IMR-90 (cell line): ENCODE measurements around the gene ARL8B. TPM values are rescaled to one million over a fixed set of nuclear protein-coding genes. Genes with fewer than 3 reads are reported as not detected.

Experiments
- ATAC-seq: fragments of 200-7000 bp; cut with Tn5 transposase; 2 replicates; pipeline ENCODE4 v1.9.1; 2020; ENCODE audit warnings: low read depth, mild to moderate bottlenecking, moderate library complexity
- Bru-seq: library from RNA; stranded (reverse); fragments of 400-500 nt; gene quantifications from one replicate; lab custom pipeline; 2021; lab: Mats Ljungman, UMichigan
- BruChase-seq, 2 experiments: library from RNA; stranded (reverse); fragments of 400-500 nt; gene quantifications; one replicate each; lab custom pipeline; 2021; lab: Mats Ljungman, UMichigan
- BruUV-seq: library from RNA; stranded (reverse); fragments of 400-500 nt; replicated peaks from 2 replicates; lab custom pipeline; 2021; lab: Mats Ljungman, UMichigan
- CTCF ChIA-PET: fragments of 300-600 bp; formaldehyde crosslinking; extraction: SDS; loops from one replicate; lab custom pipeline; 2021; ENCODE audit warnings: antibody characterized with exemption; lab: Yijun Ruan, JAX
- POLR2A ChIA-PET: fragments of 300-600 bp; sonication (Branson Sonifier 250); formaldehyde crosslinking; loops from one replicate; lab custom pipeline; 2022; ENCODE audit warnings: antibody characterized with exemption; ENCODE audit not compliant: unreplicated experiment; lab: Charles Lee
- DNase-seq: peaks from one replicate; pipeline ENCODE4 v3.0.0; 2013
- H2AFZ ChIP-seq: replicated peaks from 2 replicates; pipeline ENCODE3; 2013; ENCODE audit warnings: low read length, mild to moderate bottlenecking; ENCODE audit not compliant: poor library complexity
- H2AK5ac ChIP-seq: 2 replicates; pipeline ENCODE4 v1.6.1; 2013; ENCODE audit warnings: low read depth, low read length, inconsistent platforms
- H2AK9ac ChIP-seq: replicated peaks from 2 replicates; pipeline ENCODE3; 2013; ENCODE audit warnings: mild to moderate bottlenecking, low read depth, low read length, moderate library complexity; ENCODE audit not compliant: poor library complexity
- H2BK120ac ChIP-seq: 2 replicates; pipeline ENCODE4 v1.6.1; 2013; ENCODE audit warnings: low read depth, low read length, inconsistent platforms
- H2BK15ac ChIP-seq: 3 replicates; pipeline ENCODE4 v1.6.1; 2013; ENCODE audit warnings: low read depth, low read length, inconsistent platforms
- H2BK20ac ChIP-seq: 2 replicates; pipeline ENCODE4 v1.6.1; 2013; ENCODE audit warnings: low read depth, mild to moderate bottlenecking, inconsistent platforms, low read length, moderate library complexity
- H2BK5ac ChIP-seq: 2 replicates; pipeline ENCODE4 v1.6.1; 2013; ENCODE audit warnings: mild to moderate bottlenecking, low read depth, low read length, inconsistent platforms; ENCODE audit not compliant: poor library complexity, severe bottlenecking
- H3K14ac ChIP-seq: replicated peaks from 2 replicates; pipeline ENCODE4 v1.6.1; 2013; ENCODE audit warnings: low read depth, low read length, inconsistent platforms
- H3K18ac ChIP-seq: 2 replicates; pipeline ENCODE4 v1.6.1; 2013; ENCODE audit warnings: low read depth, low read length, control low read depth
- H3K23ac ChIP-seq: 2 replicates; pipeline ENCODE4 v1.6.1; 2013; ENCODE audit warnings: low read depth, low read length, inconsistent platforms
- H3K27ac ChIP-seq: 2 replicates; pipeline ENCODE4 v1.5.1; 2013; ENCODE audit warnings: mild to moderate bottlenecking, control low read depth, low read length; ENCODE audit not compliant: insufficient read depth
- H3K27me3 ChIP-seq: 2 replicates; pipeline ENCODE4 v1.6.1; 2013; ENCODE audit warnings: low read length; ENCODE audit not compliant: control insufficient read depth, insufficient read depth
- H3K36me3 ChIP-seq: 2 replicates; pipeline ENCODE4 v1.6.1; 2013; ENCODE audit warnings: low read length, mixed read lengths; ENCODE audit not compliant: control insufficient read depth, insufficient read depth
- H3K4ac ChIP-seq: 2 replicates; pipeline ENCODE4 v1.6.1; 2013; ENCODE audit warnings: low read depth, low read length, inconsistent platforms
- H3K4me1 ChIP-seq: 2 replicates; pipeline ENCODE4 v1.6.1; 2013; ENCODE audit warnings: low read length, mixed read lengths; ENCODE audit not compliant: control insufficient read depth, insufficient read depth
- H3K4me2 ChIP-seq: 2 replicates; pipeline ENCODE4 v1.6.1; 2013; ENCODE audit warnings: low read depth, mild to moderate bottlenecking, control low read depth, low read length, moderate library complexity
- H3K4me3 ChIP-seq: 2 replicates; pipeline ENCODE4 v1.5.1; 2013; ENCODE audit warnings: low read depth, mild to moderate bottlenecking, control low read depth, low read length, moderate library complexity; ENCODE audit not compliant: insufficient read depth
- H3K56ac ChIP-seq: 2 replicates; pipeline ENCODE4 v1.6.1; 2013; ENCODE audit warnings: low read length, inconsistent platforms; ENCODE audit not compliant: insufficient read depth; ENCODE audit errors: extremely low read depth
- H3K79me1 ChIP-seq, 2 experiments: 2 replicates each; pipeline ENCODE4 v1.6.1; 2013; ENCODE audit warnings: low read length in 2 of 2, inconsistent platforms in 1 of 2, low read depth in 1 of 2
- H3K9ac ChIP-seq: 2 replicates; pipeline ENCODE4 v1.6.1; 2013; ENCODE audit warnings: low read depth, low read length, control low read depth
- H3K9me1 ChIP-seq: 2 replicates; pipeline ENCODE4 v1.6.1; 2013; ENCODE audit warnings: low read length, inconsistent platforms; ENCODE audit not compliant: insufficient read depth
- H3K9me3 ChIP-seq: 2 replicates; pipeline ENCODE4 v1.6.1; 2013; ENCODE audit warnings: low read length; ENCODE audit not compliant: control insufficient read depth, insufficient read depth
- H4K20me1 ChIP-seq: 2 replicates; pipeline ENCODE4 v1.6.1; 2013; ENCODE audit warnings: low read length, inconsistent platforms; ENCODE audit not compliant: insufficient read depth
- H4K5ac ChIP-seq: 2 replicates; pipeline ENCODE4 v1.6.1; 2013; ENCODE audit warnings: mild to moderate bottlenecking, low read depth, low read length, control low read depth
- H4K8ac ChIP-seq, 2 experiments: 2 replicates each; pipeline ENCODE4 v1.6.1; 2013; ENCODE audit warnings: low read depth in 2 of 2, low read length in 2 of 2, control low read depth in 1 of 2, inconsistent platforms in 1 of 2
- H4K91ac ChIP-seq: 2 replicates; pipeline ENCODE4 v1.6.1; 2013; ENCODE audit warnings: low read depth, low read length, inconsistent platforms; ENCODE audit not compliant: insufficient read depth
- CEBPB ChIP-seq: IDR thresholded peaks from 2 replicates; pipeline ENCODE4 v1.6.1; 2012; ENCODE audit warnings: low read depth, low read length, improper control_type of control experiment
- CHD1 ChIP-seq: IDR thresholded peaks from 2 replicates; pipeline ENCODE4 v1.6.1; 2012; ENCODE audit warnings: low read depth, low read length, improper control_type of control experiment
- CTCF ChIP-seq: conservative IDR thresholded peaks from 2 replicates; pipeline ENCODE4 v1.5.1; 2012; ENCODE audit warnings: mild to moderate bottlenecking, low read depth, low read length, improper control_type of control experiment
- ELK1 ChIP-seq: fragments of 150-350 bp; IDR thresholded peaks from 2 replicates; pipeline ENCODE4 v1.6.1; 2016; ENCODE audit warnings: low read depth, mild to moderate bottlenecking, low read length, moderate library complexity, borderline replicate concordance
- MAFK ChIP-seq: IDR thresholded peaks from 2 replicates; pipeline ENCODE4 v1.6.1; 2012; ENCODE audit warnings: low read depth, low read length, improper control_type of control experiment
- MXI1 ChIP-seq: IDR thresholded peaks from 2 replicates; pipeline ENCODE4 v1.6.1; 2012; ENCODE audit warnings: low read depth, mild to moderate bottlenecking, low read length, moderate library complexity, borderline replicate concordance
- NFE2L2 ChIP-seq: fragments of 150-350 bp; IDR thresholded peaks from 2 replicates; pipeline ENCODE4 v1.6.1; 2016; ENCODE audit warnings: low read depth, mild to moderate bottlenecking, low read length
- POLR2A ChIP-seq: IDR thresholded peaks from 2 replicates; pipeline ENCODE4 v1.6.1; 2012; ENCODE audit warnings: mild to moderate bottlenecking, low read depth, low read length
- RAD21 ChIP-seq: IDR thresholded peaks from 2 replicates; pipeline ENCODE4 v1.6.1; 2012; ENCODE audit warnings: low read length, improper control_type of control experiment
- RCOR1 ChIP-seq: IDR thresholded peaks from 2 replicates; pipeline ENCODE4 v1.6.1; 2012; ENCODE audit warnings: mild to moderate bottlenecking, low read length, improper control_type of control experiment; ENCODE audit not compliant: insufficient replicate concordance
- RFX5 ChIP-seq: IDR thresholded peaks from 2 replicates; pipeline ENCODE4 v1.8.0; 2012; ENCODE audit warnings: low read depth, mild to moderate bottlenecking, low read length, moderate library complexity
- SMC3 ChIP-seq: fragments of 150-350 bp; IDR thresholded peaks from 2 replicates; pipeline ENCODE4 v1.6.1; 2016; ENCODE audit warnings: low read depth, mild to moderate bottlenecking, antibody characterized with exemption, low read length, moderate library complexity
- WGBS, 2 experiments: methylation state at CpG; one replicate each; pipeline versions ENCODE4 v1.1.5 to v1.1.7; 2013; ENCODE audit warnings: missing lambda C conversion rate in 2 of 2; ENCODE audit not compliant: insufficient read length in 1 of 2; ENCODE audit errors: extremely low coverage in 2 of 2; 5-methylcytosine and 5-hydroxymethylcytosine counted together
- dilution Hi-C: fragments of 300-500 bp; cut with HindIII; formaldehyde crosslinking; loops from one replicate; pipeline ENCODE4 v1.14.3; 2018; ENCODE audit warnings: low sequenced_read_pairs; ENCODE audit not compliant: unreplicated experiment
- in situ Hi-C: fragments of 300-500 bp; cut with MboI; formaldehyde crosslinking; loops from 3 replicates; pipeline ENCODE4 v1.14.3; 2019; ENCODE audit warnings: low sequenced_read_pairs, inconsistent platforms, mixed read lengths
- intact Hi-C: fragments of 100-400 bp; cut with micrococcal nuclease; formaldehyde crosslinking; loops from 2 replicates; pipeline ENCODE4 v1.10.0; 2022
- long read RNA-seq: library from polyadenylated mRNA; unstranded; transcript quantifications from one replicate; pipeline ENCODE4 v2.0.0, GENCODE V29; 2021; ENCODE audit not compliant: unreplicated experiment
- polyA plus RNA-seq, 3 experiments: library from polyadenylated mRNA; depleted of rRNA; stranded (reverse); fragments of >200 nt; gene quantifications; 2 replicates each; pipeline ENCODE4 v1.2.3, GENCODE V29; 2012; ENCODE audit warnings: low replicate concordance in 1 of 3
- total RNA-seq: library from RNA; depleted of rRNA; stranded (reverse); fragments of >200 nt; gene quantifications from 2 replicates; pipeline ENCODE4 v1.2.3, GENCODE V29; 2012; rRNA removed

The ARL8B gene
- total RNA-seq (47.0 and 62.5 TPM in 2 replicates), polyA plus RNA-seq (2012; rRNA removed) (23.8 and 32.3 TPM in 2 replicates), Bru-seq, nascent RNA (percentile 92 among the genes with signal in this experiment), BruChase-seq, experiment 1, labeled RNA remaining after a 6-hour chase (percentile 93 among the genes with signal in this experiment), BruChase-seq, experiment 2, labeled RNA remaining after a 2-hour chase (percentile 92 among the genes with signal in this experiment)
- polyA plus RNA-seq (2012; cell fraction: cytosol; rRNA removed): 13.0 and 20.9 TPM in 2 replicates
- 17.4 and 28.8 TPM in 2 replicates for polyA plus RNA-seq (2012; cell fraction: nucleus; rRNA removed; ENCODE audit: low replicate concordance)
- long read RNA-seq, transcript ARL8B-201 (7 exons, 3,005 nt): major isoform, 86 of 95 reads
- long read RNA-seq, partial matches to known transcripts: 1 of 95 reads
- long read RNA-seq, other reads (novel, unspliced or antisense): 8 of 95 reads

- H3K27ac ChIP-seq: peak within 1 kb of the TSS; percentile 86
- dilution Hi-C loops: no loop called here
- H3K79me1 ChIP-seq: peaks cover 0 to 20% of the 10 kb centered on the region in 2 experiments; a peak in 2 of 4 replicates
- H3K27me3 ChIP-seq: no peaks in the 10 kb centered on the region
- ChIA-PET CTCF (no interaction called here), POLR2A (no interaction called here)
- peak within 1 kb of the TSS; percentile 87 for H3K14ac ChIP-seq
- H3K23ac ChIP-seq: peak within 1 kb of the TSS; percentile 84; the same call in 1 of the 2 replicates
- no peak within 1 kb of the TSS for H2BK15ac ChIP-seq
- peak within 1 kb of the TSS; percentile 92 for H3K4me3 ChIP-seq
- H4K5ac ChIP-seq: peak within 1 kb of the TSS; percentile 13
- H4K8ac ChIP-seq: peak within 1 kb of the TSS in 1 of 2 experiments; percentile 63
- peaks cover 37% of the 10 kb centered on the region for H4K20me1 ChIP-seq
- H2AFZ ChIP-seq: peak within 1 kb of the TSS; percentile 97
- H2AK9ac ChIP-seq: peak within 1 kb of the TSS; percentile 98
- peaks cover 2% of the 10 kb centered on the region; the same call in 1 of the 2 replicates for H3K4me1 ChIP-seq
- peak within 1 kb of the TSS; percentile 70 for H2BK5ac ChIP-seq
- no peaks in the 10 kb centered on the region for H3K9me3 ChIP-seq
- ATAC-seq: peak; percentile 100
- peak within 1 kb of the TSS; percentile 81 for H3K9ac ChIP-seq
- no peak within 1 kb of the TSS for H2BK20ac ChIP-seq
- peak within 1 kb of the TSS; percentile 64 for H3K4ac ChIP-seq
- in situ Hi-C loops: loop anchor here (10.0 kb wide), 1 partner anchor 137 kb away; no protein-coding TSS in a partner anchor
- 0% methylated on average over 49 of the region's 74 CpGs; no CpG with 5 or more reads in 1 of the 2 experiments for WGBS, 2 experiments
- H2AK5ac ChIP-seq: peak within 1 kb of the TSS; percentile 47; the same call in 1 of the 2 replicates
- H3K18ac ChIP-seq: no peak within 1 kb of the TSS
- no TSS peak for BruUV-seq
- intact Hi-C loops: loop anchor here (1.0 to 5.0 kb wide), 5 partner anchors 65 to 465 kb away; partner anchors contain the start of genes BHLHE40 and EDEM1
- 0 out of 2 replicates have a peak, but pooled peaks cover 3% of the 10 kb centered on the region for H3K9me1 ChIP-seq
- peak; percentile 83 for DNase-seq
- H3K4me2 ChIP-seq: peak within 1 kb of the TSS; percentile 100
- peak within 1 kb of the TSS; percentile 50; the same call in 1 of the 2 replicates for H3K56ac ChIP-seq
- H4K91ac ChIP-seq: peak within 1 kb of the TSS; percentile 43
- H2BK120ac ChIP-seq: no peak within 1 kb of the TSS
- no peaks in the 10 kb centered on the region for H3K36me3 ChIP-seq
- TF ChIP-seq RAD21 (peak; percentile 62), MXI1 (no peak; the same call in none of the 2 replicates), CTCF (peak; percentile 99), RCOR1 (no peak), SMC3 (peak; percentile 68), CEBPB (no peak), POLR2A (peak; percentile 91), CHD1 (peak; percentile 71; the same call in 1 of the 2 replicates), ELK1 (no peak), NFE2L2 (no peak), MAFK (no peak), RFX5 (no peak)
These were observed at the start of gene ARL8B for GRCh38 chr3:5122030-5122740. TSS of gene ARL8B (plus strand) at chr3:5122292. CDS start at chr3:5122466, 174 bp downstream.
